DND-41 (cell line): ENCODE measurements around the gene ADGRG6.

Experiments
- EZH2 ChIP-seq: IDR thresholded peaks from 3 replicates; pipeline ENCODE4 v1.6.1; 2012; ENCODE audit warnings: borderline replicate concordance, low read depth, mild to moderate bottlenecking, moderate library complexity, low read length, inconsistent platforms; ENCODE audit not compliant: severe bottlenecking
- TF ChIP-seq, protein P1 (sequence below): IDR thresholded peaks from 2 replicates; pipeline ENCODE4 v1.5.1; 2012; ENCODE audit warnings: borderline replicate concordance, low read length, moderate library complexity, mild to moderate bottlenecking; ENCODE audit not compliant: poor library complexity, severe bottlenecking; ENCODE audit errors: extremely low read depth

DNA sequence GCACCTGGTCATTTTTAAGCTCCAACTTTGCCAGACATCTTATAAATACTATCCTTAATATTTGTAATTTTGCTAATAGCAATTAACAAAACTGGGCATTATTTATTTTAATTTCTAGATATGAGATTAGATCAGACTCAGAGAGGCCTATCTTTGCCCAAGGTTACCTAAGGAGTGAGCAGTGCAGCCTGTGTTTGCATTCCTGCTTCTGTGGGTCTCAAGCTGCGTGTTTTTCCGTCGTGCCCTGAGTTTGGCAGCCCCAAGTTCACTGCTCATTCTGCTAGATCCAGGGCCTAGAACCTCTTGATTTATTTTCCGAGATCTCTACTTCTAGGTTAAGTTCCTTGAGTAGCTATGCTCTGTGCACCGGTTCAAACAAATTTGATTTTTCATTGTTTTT, 11.0 kb upstream of the ADGRG6 start:
- TF ChIP-seq, protein P1, sequence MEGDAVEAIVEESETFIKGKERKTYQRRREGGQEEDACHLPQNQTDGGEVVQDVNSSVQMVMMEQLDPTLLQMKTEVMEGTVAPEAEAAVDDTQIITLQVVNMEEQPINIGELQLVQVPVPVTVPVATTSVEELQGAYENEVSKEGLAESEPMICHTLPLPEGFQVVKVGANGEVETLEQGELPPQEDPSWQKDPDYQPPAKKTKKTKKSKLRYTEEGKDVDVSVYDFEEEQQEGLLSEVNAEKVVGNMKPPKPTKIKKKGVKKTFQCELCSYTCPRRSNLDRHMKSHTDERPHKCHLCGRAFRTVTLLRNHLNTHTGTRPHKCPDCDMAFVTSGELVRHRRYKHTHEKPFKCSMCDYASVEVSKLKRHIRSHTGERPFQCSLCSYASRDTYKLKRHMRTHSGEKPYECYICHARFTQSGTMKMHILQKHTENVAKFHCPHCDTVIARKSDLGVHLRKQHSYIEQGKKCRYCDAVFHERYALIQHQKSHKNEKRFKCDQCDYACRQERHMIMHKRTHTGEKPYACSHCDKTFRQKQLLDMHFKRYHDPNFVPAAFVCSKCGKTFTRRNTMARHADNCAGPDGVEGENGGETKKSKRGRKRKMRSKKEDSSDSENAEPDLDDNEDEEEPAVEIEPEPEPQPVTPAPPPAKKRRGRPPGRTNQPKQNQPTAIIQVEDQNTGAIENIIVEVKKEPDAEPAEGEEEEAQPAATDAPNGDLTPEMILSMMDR: no peak
- no peak for TF ChIP-seq EZH2
